Endothelial cell of umbilical vein (primary cell): ENCODE data around the gene FRS2.

Source experiments
- CTCF ChIP-seq, 2 donors: IDR thresholded peaks; 1 replicate in 1 of 2; 2 replicates in 1 of 2; pipeline ENCODE4 v1.5.1; 2011; ENCODE audit warnings: low read length in 2 of 2, mild to moderate bottlenecking in 2 of 2, moderate library complexity in 2 of 2, control low read depth in 1 of 2, inconsistent platforms in 1 of 2, low read depth in 1 of 2; ENCODE audit not compliant: insufficient read depth in 1 of 2; ENCODE audit errors: extremely low read depth in 1 of 2
- EZH2 ChIP-seq: IDR thresholded peaks from 2 replicates; pipeline ENCODE4 v1.6.1; 2012; ENCODE audit warnings: borderline replicate concordance, low read depth, mild to moderate bottlenecking, moderate library complexity, low read length, inconsistent platforms; ENCODE audit not compliant: severe bottlenecking
- JUN ChIP-seq: IDR thresholded peaks from 2 replicates; pipeline ENCODE4 v1.6.1; 2011; ENCODE audit warnings: borderline replicate concordance, low read depth; ENCODE audit not compliant: insufficient read length, insufficient read depth
- POLR2A ChIP-seq: IDR thresholded peaks from 2 replicates; pipeline ENCODE4 v1.6.1; 2012; ENCODE audit warnings: low read depth, mild to moderate bottlenecking, control low read depth, low read length
- POLR2AphosphoS5 ChIP-seq: IDR thresholded peaks from 2 replicates; pipeline ENCODE4 v1.6.1; 2012; ENCODE audit warnings: low read depth, mild to moderate bottlenecking, control low read depth, low read length, moderate library complexity; ENCODE audit not compliant: insufficient read depth
- TF ChIP-seq, protein P1 (sequence below): IDR thresholded peaks from 2 replicates; pipeline ENCODE4 v1.6.1; 2011; ENCODE audit not compliant: insufficient read depth, insufficient read length

GRCh38 chr12:69610126-69610525 is 139.9 kb downstream of the FRS2 start:
- no peak for TF ChIP-seq JUN
- no peak for TF ChIP-seq POLR2AphosphoS5
- no peak for TF ChIP-seq CTCF (IDR thresholded peaks at IDR 0.05; ENCODE audit: extremely low read depth in 1 of 2, insufficient read depth in 1 of 2, low read depth in 1 of 2, low read length in 2 of 2)
- TF ChIP-seq, protein P1, sequence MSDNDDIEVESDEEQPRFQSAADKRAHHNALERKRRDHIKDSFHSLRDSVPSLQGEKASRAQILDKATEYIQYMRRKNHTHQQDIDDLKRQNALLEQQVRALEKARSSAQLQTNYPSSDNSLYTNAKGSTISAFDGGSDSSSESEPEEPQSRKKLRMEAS: no peak
- TF ChIP-seq POLR2A: no peak
- TF ChIP-seq EZH2: no peak
